Activated T-cell treated with anti-CD3 and anti-CD28 coated beads for 24 hours (primary cell): ENCODE data around the gene STAU1.
"Not testable (repeated sequence)": the region's sequence is repeated elsewhere in the genome, so short reads cannot be mapped to it uniquely, and the experiment has no call there.

ENCODE experiments used
- DNase-seq: peaks from one replicate; pipeline ENCODE4 v3.0.0-alpha.2; 2020; ENCODE audit warnings: low read depth

Gene STAU1

DNA sequence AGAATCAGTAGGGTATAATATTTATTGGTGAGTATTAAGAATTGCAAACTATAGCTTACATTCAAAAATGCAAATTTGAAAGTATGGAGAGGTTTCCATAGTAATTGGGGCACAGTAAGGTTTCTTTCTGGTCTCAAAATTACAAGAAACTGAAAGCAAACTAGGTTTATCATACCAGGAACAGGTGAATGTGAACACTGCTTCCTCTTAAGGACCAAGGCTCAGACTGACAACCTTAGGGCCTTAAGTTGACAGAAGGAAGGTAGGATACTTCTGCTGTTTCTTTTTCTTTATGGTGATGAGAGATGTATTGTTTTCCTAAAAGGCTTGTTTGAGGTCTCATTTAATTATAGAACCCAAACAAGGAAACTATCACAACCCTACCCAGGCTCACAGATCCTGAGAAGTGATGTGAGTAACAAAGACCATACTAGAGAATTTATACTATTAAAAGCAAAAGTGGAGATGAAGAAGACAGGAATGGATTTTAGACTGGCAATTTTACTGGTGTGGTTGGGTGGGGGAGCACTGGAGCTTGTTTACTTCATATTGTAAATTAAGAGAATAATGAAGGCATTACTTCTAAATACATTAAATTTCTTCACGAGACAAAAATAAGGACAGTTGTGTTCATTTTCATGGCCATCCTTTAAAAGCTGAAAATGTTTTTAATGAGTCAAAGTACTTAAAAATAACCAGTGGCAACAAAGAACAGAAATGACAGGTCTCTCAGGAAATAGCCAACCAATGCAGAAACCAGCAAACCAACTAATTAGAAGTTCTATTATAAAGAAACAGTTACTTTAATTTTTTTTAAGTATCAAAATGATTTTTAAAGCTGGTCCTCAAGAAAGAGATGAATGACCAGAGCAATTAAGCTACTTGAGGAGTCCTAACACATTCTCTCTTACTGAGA lies 21.3 kb downstream of the STAU1 start:
- DNase-seq, result no peak

DNA sequence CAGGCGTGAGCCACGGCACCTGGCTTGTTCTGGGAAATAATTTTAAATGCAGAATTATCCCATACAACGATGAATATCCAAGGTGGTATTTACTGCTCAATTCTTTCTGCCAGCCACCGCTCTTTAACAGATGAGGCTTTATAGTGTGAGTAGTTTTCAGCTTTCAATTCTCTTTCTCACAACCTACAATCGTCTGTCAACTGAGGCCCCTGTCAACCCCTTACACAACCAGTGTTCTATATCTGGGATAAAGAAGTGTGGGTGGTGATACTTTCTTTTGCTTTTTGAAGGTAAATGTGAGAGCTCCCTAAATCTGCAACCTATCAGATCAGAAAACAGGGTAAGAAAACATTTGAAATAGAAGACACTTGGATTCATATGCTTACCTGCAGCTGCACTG lies 22.5 kb downstream of the STAU1 start:
- DNase-seq, result no peak

DNA sequence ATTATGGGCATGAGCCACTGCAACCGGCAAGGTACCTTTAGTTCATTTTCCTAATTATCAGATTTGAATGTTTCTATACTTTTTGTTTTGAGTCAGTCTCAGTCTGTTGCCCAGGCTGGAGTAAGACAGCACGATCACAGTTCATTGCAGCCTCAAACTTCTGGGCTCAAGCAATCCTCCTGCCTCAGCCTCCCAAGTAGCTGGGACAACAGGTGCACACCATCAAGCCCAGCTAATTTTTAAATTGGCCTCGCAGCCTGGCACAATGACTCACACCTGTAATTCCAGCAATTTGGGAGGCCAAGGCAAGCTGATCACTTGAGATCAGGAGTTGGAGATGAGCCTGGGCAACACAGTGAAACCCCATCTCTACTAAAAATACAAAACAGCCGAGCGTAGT lies 24.4 kb downstream of the STAU1 start:
- DNase-seq, result no peak

DNA sequence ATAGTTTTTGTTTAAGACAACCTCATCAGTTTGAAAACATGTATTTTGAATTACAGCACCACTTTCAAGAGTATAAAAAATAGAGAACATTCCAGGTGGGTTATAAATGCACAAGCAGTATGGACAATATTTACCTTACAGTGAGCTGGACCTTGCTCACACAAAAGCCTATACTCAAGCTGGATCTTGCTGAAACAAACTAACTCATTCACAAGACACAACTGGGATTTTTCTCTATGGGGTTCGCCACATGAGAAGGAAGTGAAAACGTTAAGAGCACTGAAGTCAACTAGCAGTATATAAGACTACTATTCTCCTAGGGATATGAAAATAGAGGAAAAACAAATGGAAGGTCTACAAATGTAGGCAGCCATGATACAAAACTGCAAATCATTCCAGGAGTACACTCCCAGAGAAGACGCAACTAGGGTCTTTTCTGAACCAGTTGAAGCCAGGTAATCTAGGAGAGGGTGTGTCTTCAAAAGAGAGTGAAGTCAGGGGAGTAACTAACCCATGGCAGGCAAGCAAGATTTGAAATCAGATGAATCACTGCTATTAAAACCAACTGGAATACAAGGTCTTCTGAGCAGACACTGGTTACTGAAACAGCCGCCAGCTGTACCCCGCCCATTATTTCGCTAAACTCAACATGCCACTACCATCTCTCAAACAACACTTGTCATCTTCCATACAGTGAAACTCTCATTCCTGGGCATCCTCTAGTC lies 26.5 kb downstream of the STAU1 start:
- no peak for DNase-seq

DNA sequence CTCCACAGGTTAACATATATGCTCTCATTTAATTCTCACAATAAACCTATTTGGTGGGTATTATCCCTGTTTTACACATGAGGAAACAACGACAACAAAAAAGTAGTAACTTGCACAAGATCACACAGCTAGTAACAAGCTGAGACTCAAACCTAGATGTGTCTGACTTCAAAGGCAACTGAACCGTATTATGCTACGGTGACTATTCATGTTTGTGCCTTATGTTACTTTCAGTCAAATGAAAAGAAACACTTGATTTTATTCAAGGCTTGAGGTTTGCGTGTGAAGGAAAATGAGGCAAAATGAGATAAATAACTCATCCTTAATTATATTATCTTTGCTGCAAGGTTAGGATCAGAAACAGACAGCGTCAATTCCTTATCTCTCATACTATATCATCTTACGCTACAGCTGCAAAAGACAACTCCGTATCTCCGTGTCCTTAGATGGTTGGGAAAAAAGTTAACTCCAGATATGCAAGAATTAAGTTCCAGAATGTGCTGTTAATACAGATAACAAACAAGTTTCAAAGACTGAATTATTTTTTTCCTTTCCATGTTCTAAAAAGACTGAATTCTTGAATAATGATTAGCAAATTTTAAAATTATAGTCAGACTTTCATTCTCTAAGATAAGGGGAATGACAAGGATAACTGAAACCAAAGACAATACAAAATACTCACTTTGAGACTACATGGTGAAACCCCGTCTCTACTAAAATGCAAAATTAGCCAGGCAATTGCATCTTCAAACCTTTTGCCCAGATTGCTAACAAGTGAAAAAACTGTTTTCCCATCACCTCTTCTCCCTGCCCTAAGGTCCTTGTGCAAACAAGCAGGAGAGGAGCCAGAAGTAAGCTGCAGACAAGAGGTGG lies 27.8 kb downstream of the STAU1 start:
- no peak for DNase-seq

DNA sequence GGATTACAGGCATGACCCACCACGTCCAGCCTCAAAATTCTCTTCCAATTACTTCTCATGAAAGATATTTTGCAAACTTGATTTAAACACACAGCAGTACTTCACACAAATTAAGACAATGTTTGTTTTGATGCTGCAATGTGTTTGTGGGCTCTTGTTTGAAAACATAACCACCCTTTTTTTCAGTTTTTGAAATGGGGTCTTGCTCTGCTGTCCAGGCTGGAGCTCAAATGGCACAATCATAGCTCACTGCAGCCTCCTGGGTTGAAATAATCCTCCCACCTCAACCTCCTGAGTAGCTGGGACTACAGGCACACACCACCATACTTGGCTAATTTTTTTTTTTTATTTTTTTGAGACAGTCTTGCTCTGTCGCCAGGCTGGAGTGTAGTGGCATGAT lies 31.0 kb downstream of the STAU1 start:
- DNase-seq, result no peak

DNA sequence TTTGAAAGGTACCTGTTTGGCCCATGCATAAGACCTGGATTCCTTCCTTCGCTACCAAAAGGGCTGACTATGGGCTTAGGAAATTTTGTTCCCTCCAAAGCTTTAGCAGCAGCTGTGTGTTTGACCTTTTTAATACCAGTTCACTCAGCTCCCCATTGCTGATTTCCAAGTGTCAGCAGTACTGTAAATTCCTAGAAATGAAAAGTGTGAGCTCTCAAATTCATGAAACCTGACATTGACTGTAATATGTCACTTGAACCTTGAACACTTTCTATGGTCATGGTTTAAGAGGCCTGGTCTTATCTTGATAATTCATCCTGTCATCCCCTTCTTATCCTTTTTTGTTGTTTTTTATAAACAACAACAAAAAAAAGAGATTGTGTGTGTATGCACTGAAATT lies 31.7 kb downstream of the STAU1 start:
- DNase-seq, result no peak

DNA sequence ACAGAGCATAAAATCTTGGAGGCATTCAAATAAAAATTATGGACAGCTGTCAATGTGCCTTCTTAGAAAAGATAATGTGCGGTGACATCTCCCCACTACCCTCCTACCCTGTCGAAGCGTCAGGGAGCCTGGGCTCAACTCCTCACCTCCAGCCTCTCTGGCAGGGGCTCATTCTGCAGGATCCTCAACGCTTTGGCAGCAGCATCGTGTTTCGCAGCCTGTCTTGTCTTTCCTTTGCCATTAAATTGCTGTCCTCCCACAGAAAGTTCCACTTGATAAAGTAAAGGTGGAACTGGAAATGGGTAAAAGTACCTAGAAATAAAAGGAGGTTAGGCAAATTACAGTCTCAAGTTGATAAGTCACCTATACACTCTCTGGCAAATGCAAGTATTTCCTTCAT lies 36.7 kb downstream of the STAU1 start:
- no peak for DNase-seq

DNA sequence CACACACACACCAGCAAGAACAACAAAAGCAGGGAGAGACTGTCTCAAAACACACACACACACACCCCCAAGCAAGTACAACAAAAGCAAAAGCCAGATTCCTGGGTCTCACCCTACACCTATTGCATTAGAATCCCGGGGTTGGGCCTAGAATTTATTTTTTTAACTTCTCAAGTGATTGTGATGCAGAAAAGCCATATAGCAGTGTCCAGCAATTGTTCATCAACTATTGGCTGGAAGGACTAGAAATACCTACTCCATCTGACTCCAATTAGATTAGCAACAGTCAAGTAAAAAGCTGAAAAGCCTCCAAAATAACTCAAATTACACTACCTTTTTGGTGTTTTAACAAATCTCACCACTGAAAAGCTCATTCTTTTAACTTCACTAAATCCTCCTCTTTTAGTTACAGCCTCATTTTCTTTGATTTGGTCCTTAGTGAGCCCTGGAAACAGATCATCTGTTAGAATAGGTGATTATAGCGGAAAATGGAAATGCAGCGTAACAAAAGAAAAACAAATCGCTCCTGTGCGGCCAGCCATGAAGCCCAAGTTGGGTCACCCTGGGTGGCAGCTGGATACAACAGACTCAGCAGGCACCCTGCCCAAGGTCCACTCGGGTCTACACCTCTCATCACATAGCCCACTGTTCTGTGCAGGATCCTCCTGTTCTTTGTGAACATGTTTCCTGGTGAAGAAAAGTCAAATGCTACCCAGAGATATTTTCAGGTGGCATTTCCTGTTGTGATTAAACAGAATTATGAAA lies 38.7 kb downstream of the STAU1 start:
- DNase-seq, result no peak

DNA sequence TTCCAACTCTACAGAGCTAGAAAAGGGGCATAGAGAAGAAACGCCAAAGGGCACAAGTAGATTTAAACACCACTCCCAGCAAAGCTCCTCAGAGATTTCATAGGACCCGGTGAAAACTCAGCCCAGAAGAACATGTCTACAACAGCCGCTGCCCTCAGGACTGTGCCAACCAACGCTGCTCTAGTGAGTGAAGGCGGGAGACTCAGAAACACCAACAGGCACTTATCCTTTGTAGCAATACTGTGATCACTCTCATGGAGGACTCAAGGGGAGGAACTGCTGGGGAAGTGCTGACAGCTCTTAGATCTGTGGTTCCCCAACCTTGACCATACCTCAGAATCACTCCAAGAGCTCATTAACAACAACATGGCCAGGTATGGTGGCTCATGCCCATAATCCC lies 39.5 kb downstream of the STAU1 start:
- no peak for DNase-seq

DNA sequence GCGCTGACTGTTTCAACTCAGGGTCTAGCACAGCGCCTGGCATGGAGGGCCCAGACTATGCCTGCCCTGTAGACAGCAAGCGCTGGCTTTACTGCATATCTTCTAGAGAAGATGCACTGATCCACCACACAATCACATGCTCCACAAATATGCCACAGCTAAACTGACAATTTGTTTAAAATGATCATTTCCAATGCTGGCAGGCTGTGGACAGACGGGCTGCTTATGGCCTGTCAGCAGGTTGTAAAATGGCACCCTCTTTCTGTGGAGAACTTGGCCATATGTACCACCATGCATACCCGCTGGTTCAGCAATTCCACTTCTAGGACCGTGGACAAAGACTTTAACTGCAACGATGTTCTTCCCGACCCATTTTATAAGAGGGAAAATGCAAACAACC lies 40.8 kb downstream of the STAU1 start:
- no peak for DNase-seq

DNA sequence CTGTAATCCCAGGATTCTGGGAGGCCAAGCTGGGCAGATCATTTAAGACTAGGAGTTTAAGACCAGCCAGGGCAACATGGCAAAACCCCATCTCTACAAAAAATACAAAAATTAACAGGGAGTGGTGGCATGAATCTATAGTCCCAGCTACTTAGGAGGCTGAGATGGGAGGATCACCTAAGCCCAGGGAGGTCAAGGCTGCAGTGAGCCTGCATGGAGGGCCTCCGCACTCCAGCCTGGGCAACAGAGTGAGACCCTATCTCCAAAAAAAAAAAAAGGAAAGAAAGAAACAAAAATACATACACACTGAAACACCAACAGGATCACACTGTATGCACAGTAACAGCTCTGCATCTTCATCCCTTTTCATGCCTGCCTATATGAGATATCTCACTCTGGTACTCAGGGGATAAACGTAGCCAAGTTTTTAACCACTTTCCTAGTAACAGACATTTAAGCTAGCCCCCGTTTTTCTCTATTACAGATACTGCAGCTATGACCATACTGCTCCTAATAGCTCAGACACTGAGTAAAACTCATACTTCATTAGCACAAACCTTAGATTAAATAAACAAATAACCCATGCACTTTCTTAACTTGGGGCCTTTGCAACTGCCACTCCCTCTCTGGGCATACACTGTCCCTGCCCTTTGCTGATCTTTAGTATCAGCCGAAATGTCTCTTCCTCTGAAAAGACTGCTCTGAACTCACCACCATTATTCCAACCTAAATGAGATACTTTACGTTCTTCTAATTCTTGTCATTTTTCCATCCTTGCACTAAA lies 41.5 kb downstream of the STAU1 start:
- DNase-seq, result no peak

DNA sequence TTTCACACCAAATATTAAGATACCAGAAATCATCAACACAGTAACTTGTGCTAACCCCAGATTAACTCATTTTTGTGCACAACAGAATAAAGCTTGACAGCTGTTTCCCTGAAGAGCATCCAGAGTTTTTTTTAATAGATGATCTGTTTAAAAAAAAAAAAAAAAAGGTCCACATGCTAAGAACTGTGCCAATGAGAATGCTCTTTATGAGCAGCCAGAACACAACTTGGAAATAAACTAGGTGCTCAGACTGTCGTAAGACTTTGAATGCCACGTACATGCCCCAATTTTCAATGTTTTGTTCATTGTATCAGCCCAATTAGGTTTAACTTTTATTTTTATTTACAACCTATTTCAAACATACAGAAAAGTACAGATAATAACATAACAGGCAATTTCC lies 47.3 kb downstream of the STAU1 start:
- DNase-seq, result no peak

DNA sequence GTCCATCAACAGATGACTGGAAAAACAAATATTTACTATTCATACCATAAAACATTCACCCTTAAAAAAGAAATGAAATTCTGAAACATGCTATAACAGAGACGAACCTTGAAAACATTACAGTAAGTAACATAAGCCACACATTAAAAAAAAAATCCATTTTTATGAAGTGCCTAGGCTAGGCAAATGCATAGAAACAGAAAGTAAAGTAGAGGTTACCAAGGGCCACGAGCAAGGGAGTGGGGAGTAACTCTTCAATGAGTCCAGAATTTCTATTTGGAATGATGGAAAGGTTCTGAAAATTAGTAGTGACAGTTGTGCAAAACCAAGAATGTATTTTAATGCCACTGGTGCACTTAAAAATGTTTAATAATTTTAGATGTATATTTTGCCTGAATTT lies 47.7 kb downstream of the STAU1 start:
- no peak for DNase-seq

DNA sequence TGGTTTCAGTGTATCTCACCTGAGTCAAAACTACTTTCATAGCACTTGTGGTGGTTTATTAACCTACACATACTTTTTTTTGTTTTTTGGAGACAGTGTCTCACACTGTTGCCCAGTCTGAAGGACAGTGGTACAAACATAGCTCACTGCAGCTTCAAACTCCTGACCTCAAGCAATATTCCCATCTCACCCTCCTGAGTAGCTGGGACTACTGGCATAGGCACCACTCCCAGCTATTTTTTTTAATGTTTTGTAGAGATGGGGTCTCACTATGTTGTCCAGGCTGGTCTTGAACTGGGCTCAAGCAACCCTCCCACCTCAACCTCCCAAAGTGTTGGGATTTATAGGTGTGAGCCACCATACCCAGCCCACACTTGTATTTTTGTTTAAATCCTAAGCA lies 49.7 kb downstream of the STAU1 start:
- DNase-seq, result no peak

DNA sequence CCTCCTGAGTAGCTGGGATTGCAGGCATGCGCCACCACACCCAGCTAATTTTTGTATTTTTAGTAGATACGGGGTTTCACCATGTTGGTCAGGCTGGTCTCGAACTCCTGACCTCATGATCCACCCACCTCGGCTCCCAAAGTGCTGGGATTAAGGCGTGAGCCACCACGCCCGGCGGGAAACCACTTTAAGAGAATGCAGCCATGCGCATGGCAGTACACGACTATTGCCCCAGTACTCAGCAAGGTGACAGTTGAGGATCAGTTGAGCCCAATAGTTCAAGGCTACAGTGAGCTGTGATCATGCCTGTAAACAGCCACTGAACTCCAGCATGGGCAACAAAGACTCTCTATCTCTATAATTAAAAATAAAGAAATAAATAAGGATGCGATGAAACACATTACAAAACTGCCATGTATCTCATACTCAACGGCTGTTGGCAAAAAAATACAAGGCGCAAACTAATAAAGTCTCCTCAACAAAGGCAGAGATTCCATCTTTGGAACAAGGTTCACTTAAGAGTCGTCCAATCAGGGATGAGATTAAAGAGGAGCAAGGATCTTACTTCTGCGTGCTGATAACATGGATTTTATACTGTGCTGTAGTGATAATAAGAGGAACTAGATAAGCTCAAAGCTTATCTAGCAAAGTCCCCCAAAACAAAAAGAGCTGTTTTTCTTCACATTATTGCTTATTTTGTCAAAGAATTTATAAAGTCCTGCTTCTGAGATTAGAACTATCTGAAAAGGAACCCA lies 51.1 kb downstream of the STAU1 start:
- no peak for DNase-seq

DNA sequence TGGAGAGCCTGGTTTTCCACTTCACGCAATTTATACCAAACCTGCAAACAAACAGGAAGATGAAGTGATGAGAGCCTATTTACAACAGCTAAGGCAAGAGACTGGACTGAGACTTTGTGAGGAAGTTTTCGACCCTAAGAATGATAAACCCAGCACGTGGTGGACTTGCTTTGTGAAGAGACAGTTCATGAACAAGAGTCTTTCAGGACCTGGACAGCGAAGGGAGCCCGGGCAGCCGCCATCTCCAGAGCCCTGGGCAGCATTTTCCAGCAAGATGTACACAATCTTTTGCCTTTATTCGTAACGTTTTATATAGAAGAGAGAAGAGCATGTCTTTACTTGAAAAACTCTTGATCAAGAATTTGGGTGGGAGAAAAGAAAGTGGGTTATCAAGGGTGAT lies 53.3 kb downstream of the STAU1 start:
- DNase-seq, result not testable (repeated sequence)

DNA sequence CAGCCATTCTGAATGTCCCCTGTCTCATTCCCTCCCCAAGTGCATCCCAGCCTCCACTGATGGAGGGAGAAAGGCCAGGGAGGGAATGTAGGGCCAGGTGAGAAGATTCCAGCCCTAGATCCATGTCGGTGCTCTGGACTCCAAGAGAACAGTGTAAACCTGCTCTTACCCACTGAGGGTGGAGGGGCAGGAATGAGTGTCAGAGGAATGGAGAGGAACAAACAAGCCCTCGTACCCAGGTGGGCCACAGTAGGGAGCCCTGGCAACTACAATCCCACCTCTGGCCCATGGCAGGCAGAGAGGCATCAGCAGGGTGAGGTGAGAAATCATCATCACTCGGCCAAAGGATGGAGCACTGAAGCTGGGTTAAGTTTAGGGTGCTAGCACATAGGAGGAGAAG lies 54.6 kb downstream of the STAU1 start:
- DNase-seq, result no peak

DNA sequence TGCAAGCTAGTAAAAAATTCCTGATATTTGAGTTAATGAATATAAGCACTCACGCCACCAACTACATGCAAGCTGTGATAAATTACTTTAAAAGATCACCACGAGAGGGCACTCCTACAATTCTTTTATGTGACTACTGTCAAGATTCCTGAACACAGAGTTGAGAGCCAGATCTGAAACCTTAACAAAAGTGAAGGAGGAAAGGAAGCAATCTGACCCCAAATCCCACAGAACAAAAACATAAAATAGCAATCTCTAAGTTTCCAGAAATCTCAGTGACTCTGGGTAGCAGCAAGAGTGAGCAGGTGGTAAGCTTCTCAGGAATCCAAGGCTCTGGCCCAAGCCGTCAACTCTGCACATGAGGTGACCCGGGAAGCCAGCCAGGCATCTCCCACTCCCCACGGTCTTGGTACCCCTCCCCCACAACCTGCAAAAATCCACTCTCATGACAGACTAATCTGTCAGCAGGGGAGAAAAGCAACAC lies 55.1 kb downstream of the STAU1 start:
- no peak for DNase-seq

DNA sequence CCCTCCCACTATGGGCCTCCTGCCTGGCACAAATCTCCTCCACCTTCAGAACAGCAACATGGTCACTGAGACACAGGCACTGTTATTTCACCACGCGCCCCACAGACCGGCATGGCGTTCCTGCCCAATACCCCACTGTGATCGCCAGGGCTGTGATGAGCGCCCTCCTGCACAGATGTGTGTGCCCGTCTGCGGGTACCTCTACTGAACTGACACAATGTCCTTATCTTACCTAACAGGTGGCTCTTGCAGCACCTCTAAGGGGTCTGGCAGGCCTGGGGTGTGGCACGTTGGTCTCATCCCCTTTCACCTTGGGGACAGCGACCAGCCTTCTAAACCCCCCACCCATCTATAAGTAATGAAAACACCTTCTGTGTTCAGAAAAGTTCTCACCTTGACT lies 64.2 kb downstream of the STAU1 start:
- no peak for DNase-seq
